ENCODE results near the gene PDIA5.

The PDIA5 gene

GRCh38 chr3:123032057-123032456, 34.8 kb upstream of the PDIA5 start:
- no peak for DNase-seq (ENCODE audit: low spot score)
- no peak for TF ChIP-seq CTCF (IDR thresholded peaks at IDR 0.05; ENCODE audit: extremely low read depth, missing control alignments)

GRCh38 chr3:123034120-123034519, 32.7 kb upstream of the PDIA5 start:
- TF ChIP-seq CTCF (IDR thresholded peaks at IDR 0.05; ENCODE audit: extremely low read depth, missing control alignments), result no peak

GRCh38 chr3:123034996-123035395, 31.8 kb upstream of the PDIA5 start:
- no peak for TF ChIP-seq CTCF (IDR thresholded peaks at IDR 0.05; ENCODE audit: extremely low read depth, missing control alignments)
- DNase-seq (ENCODE audit: low spot score), result no peak

More at GRCh38 chr3:123034120-123034519, 32.7 kb upstream of the PDIA5 start:
- DNase-seq (ENCODE audit: low spot score), result no peak

DNA sequence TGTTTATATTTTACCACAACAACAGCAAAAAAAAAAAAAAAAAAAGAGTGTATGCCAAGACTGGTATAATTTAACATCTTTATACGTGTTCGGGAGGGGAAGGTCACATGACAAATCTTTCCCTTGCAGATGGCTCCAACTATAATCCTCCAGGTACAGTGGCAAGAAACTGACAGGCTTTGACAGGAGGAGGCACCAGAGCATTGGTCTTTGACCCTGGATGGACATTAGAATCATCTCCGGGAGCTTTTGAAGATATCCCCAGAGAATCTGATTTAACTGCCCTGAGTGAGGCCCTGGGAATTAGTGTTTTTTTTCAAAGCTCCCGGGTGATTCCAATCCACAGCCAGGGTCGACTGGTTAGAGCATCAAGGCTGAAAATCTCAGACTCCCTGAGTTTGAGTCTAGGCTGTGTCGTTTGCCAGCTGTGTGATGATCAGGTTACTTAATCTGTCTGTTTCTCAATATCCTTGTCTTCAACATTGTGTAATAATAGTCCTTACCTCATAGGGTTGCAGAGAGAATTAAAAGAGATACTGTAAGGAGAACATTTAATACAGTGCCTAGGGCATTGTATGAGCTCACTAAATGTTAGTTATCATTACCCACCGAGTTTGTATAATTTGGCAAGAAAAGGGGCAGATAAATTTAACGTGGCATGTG, 30.3 kb upstream of the PDIA5 start:
- no peak for TF ChIP-seq CTCF (IDR thresholded peaks at IDR 0.05; ENCODE audit: extremely low read depth, missing control alignments)
- DNase-seq (ENCODE audit: low spot score), result no peak

DNA sequence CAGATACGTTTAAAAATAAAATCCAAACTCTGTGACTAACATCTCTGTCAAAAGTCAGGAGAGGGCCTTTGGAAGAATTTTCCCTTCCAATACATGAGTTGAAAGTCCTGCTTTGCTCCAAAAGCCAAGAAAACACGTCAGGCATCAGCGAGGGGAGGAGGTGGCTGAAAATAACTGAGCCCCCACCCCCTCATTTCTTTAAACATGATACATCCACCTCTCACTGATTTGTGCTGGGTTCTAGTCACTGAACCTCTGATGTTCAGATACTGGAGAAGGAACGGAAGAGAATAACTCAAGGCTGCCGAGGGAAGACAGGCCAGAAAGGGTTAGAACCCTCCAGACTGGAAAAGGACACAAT, 29.8 kb upstream of the PDIA5 start:
- no peak for TF ChIP-seq CTCF (IDR thresholded peaks at IDR 0.05; ENCODE audit: extremely low read depth, missing control alignments)

DNA sequence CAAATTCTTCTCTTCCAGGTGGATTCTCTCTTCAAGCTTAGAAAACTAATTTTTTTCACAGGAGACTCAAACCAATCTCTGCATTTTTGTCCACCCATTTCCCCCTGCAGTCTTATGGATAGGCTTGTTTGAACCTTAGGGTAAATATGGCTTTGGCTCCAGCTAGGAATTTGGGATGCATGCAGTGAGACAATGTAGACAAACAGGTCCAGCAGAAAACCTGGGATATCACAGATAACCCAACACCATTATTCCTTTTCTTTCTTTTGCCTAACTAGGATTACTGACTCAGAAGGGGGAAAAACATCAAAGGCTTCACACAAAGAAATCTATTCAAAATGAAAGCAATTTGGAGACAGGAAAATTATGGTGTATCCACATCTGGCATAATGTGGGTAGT, 28.1 kb upstream of the PDIA5 start:
- no peak for TF ChIP-seq CTCF (IDR thresholded peaks at IDR 0.05; ENCODE audit: extremely low read depth, missing control alignments)

More for the DNA sequence above, 29.8 kb upstream of the PDIA5 start:
- DNase-seq (ENCODE audit: low spot score), result no peak

DNA sequence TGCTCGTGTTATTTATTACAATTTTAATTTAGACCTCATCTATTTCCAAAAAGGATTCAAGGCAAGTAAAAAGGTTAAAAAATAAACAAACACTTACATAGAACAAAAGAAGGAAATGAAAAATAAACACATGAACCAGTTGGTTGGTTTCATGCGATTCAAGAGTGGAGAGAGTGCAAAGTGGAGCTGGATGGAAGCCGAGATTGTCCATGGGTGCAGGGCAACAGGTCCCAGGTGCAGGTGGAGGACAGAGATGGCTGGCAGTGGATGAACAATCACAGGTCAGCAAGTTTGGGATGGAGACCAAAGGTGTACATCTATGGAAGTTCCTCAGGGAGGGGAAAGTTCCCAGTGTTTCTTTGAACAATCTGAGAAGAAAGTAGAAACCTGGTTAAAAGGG, 27.6 kb upstream of the PDIA5 start:
- DNase-seq (ENCODE audit: low spot score), result no peak

More for the DNA sequence above, 28.1 kb upstream of the PDIA5 start:
- DNase-seq (ENCODE audit: low spot score), result no peak

More for the DNA sequence above, 27.6 kb upstream of the PDIA5 start:
- TF ChIP-seq CTCF (IDR thresholded peaks at IDR 0.05; ENCODE audit: extremely low read depth, missing control alignments), result no peak

Data from GM20000 (cell line).